ENCODE measurements around the gene PLAU. TPM values are rescaled to one million over a fixed set of nuclear protein-coding genes. Genes with fewer than 3 reads are reported as not detected.

PLAU gene
- total and polyA plus RNA-seq, 2 of the 4 experiments (the other 2 are of a cell fraction): 123 to 283 TPM

GRCh38 chr10:73922864-73923133, 11.9 kb downstream of the PLAU start (continued):
- TF ChIP-seq USF2 (IDR thresholded peaks at IDR 0.05; ENCODE audit: low read depth, low read length) (no peak), MXI1 (IDR thresholded peaks at IDR 0.05; ENCODE audit: borderline replicate concordance, low read depth, low read length) (no peak)

GRCh38 chr10:73923935-73924598, 13.1 kb downstream of the PLAU start:
- Histone ChIP-seq H4K91ac (ENCODE audit: insufficient read depth, low read depth, low read length) (peak overlapping the region; percentile 29), H3K9me3 (ENCODE audit: control insufficient read depth, insufficient read depth, low read length) (no peaks in the 10 kb centered on the region), H2AK9ac (replicated peaks; ENCODE audit: low read depth, low read length, poor library complexity) (no peak overlapping the region), H3K14ac (replicated peaks; ENCODE audit: low read depth, low read length) (peak overlapping the region; percentile 72), H3K9ac (ENCODE audit: low read depth, low read length) (no peak overlapping the region), H3K4me1 (ENCODE audit: control insufficient read depth, insufficient read depth, low read length) (peaks cover 7% of the 10 kb centered on the region), H2AFZ (replicated peaks; ENCODE audit: low read length, poor library complexity) (no peak overlapping the region), H3K18ac (ENCODE audit: low read depth, low read length) (0 out of 2 replicates have a peak overlapping the region, but pooled peaks have one; percentile 0), H2BK120ac (ENCODE audit: low read depth, low read length) (peak overlapping the region; percentile 65; the same call in 1 of the 2 replicates), H3K79me1 (ENCODE audit: low read depth in 1 of 2, low read length in 2 of 2) (no peaks in the 10 kb centered on the region), H3K23ac (ENCODE audit: low read depth, low read length) (peak overlapping the region; percentile 54; the same call in 1 of the 2 replicates), H3K9me1 (ENCODE audit: insufficient read depth, low read length) (peaks cover 7% of the 10 kb centered on the region), H3K27ac (ENCODE audit: insufficient read depth, low read length) (peak overlapping the region; percentile 30; the same call in 1 of the 2 replicates), H2BK15ac (ENCODE audit: low read depth, low read length) (peak overlapping the region; percentile 74), H4K20me1 (ENCODE audit: insufficient read depth, low read length) (no peaks in the 10 kb centered on the region), H3K56ac (ENCODE audit: extremely low read depth, insufficient read depth, low read length) (no peak overlapping the region), H2BK20ac (ENCODE audit: low read depth, low read length) (peak overlapping the region; percentile 54; the same call in 1 of the 2 replicates), H3K36me3 (ENCODE audit: control insufficient read depth, insufficient read depth, low read length) (no peaks in the 10 kb centered on the region), H2BK5ac (ENCODE audit: low read depth, low read length, poor library complexity, severe bottlenecking) (peak overlapping the region; percentile 32), H4K8ac (ENCODE audit: low read depth in 2 of 2, low read length in 2 of 2) (peak overlapping the region; percentile 52 to 64; a peak in 3 of 4 replicates), H3K4me3 (ENCODE audit: insufficient read depth, low read depth, low read length) (no peak overlapping the region), H4K5ac (ENCODE audit: low read depth, low read length) (peak overlapping the region; percentile 10), H3K4ac (ENCODE audit: low read depth, low read length) (peak overlapping the region; percentile 70; the same call in 1 of the 2 replicates), H2AK5ac (ENCODE audit: low read depth, low read length) (peak overlapping the region; percentile 89), H3K4me2 (ENCODE audit: low read depth, low read length) (no peak overlapping the region; the same call in 1 of the 2 replicates), H3K27me3 (ENCODE audit: control insufficient read depth, insufficient read depth, low read length) (no peaks in the 10 kb centered on the region)
- no TSS peak for BruUV-seq (replicated peaks)
- dilution Hi-C loops (cut with HindIII; ENCODE audit: low sequenced_read_pairs, unreplicated experiment) (no loop called here), intact Hi-C loops (cut with micrococcal nuclease) (no loop called here), in situ Hi-C loops (cut with MboI; ENCODE audit: low sequenced_read_pairs) (no loop called here)
- POLR2A ChIA-PET (ENCODE audit: unreplicated experiment): no interaction called here
- TF ChIP-seq MAZ (IDR thresholded peaks at IDR 0.05; ENCODE audit: borderline replicate concordance, low read depth, low read length) (no peak), MAFK (IDR thresholded peaks at IDR 0.05; ENCODE audit: low read depth, low read length) (no peak), RFX5 (IDR thresholded peaks at IDR 0.05; ENCODE audit: low read depth, low read length) (no peak), USF2 (IDR thresholded peaks at IDR 0.05; ENCODE audit: low read depth, low read length) (no peak), ELK1 (IDR thresholded peaks at IDR 0.05; ENCODE audit: borderline replicate concordance, low read depth, low read length) (no peak), CTCF (conservative IDR thresholded peaks at IDR 0.05; ENCODE audit: low read depth, low read length) (no peak), SMC3 (IDR thresholded peaks at IDR 0.05; ENCODE audit: low read depth, low read length) (no peak), NFE2L2 (IDR thresholded peaks at IDR 0.05; ENCODE audit: low read depth, low read length) (no peak)
- CTCF ChIA-PET: interaction anchor here (0.9 kb wide), 2 partner anchors 17 to 157 kb away, joined by 3 to 4 read pairs; no protein-coding TSS in a partner anchor
- 0% methylated on average over 1 of the region's 4 CpGs; no CpG with 5 or more reads in 1 of the 2 experiments for WGBS, 2 experiments (ENCODE audit: extremely low coverage in 2 of 2, insufficient read length in 1 of 2)
- ATAC-seq (ENCODE audit: low read depth) (peak; percentile 71), DNase-seq (no peak)
